H9 (cell line): ENCODE measurements around the gene KCNQ2. TPM values are rescaled to one million over a fixed set of nuclear protein-coding genes. Genes with fewer than 3 reads are reported as not detected.

Source experiments
- DNase-seq: peaks from one replicate; pipeline ENCODE4 v3.0.0-alpha.2; 2017
- H2AFZ ChIP-seq: one replicate; pipeline ENCODE4 v1.6.1; 2013; ENCODE audit warnings: mild to moderate bottlenecking, low read length, control low read depth, moderate library complexity
- H2AK5ac ChIP-seq: 2 replicates; pipeline ENCODE4 v1.6.1; 2013; ENCODE audit warnings: low read length, control low read depth, mixed read lengths; ENCODE audit not compliant: insufficient read length
- H2BK120ac ChIP-seq: one replicate; pipeline ENCODE4 v1.6.1; 2013; ENCODE audit warnings: low read depth, mild to moderate bottlenecking, low read length, control low read depth, inconsistent platforms; ENCODE audit not compliant: poor library complexity, severe bottlenecking
- H2BK12ac ChIP-seq: 2 replicates; pipeline ENCODE4 v1.6.1; 2013; ENCODE audit warnings: low read length, control low read depth, mixed read lengths, low read depth; ENCODE audit not compliant: insufficient read length
- H2BK15ac ChIP-seq: 2 replicates; pipeline ENCODE4 v1.6.1; 2013; ENCODE audit warnings: low read depth, low read length, control low read depth
- H2BK20ac ChIP-seq: one replicate; pipeline ENCODE4 v1.6.1; 2013; ENCODE audit warnings: low read depth, mild to moderate bottlenecking, low read length, control low read depth, inconsistent platforms; ENCODE audit not compliant: poor library complexity, severe bottlenecking
- H2BK5ac ChIP-seq: 2 replicates; pipeline ENCODE4 v1.6.1; 2013; ENCODE audit warnings: low read length, control low read depth, mixed read lengths; ENCODE audit not compliant: insufficient read length
- H3K14ac ChIP-seq: 2 replicates; pipeline ENCODE4 v1.6.1; 2013; ENCODE audit warnings: low read length, control low read depth; ENCODE audit not compliant: insufficient read depth
- H3K18ac ChIP-seq: 2 replicates; pipeline ENCODE4 v1.6.1; 2013; ENCODE audit warnings: low read depth, mild to moderate bottlenecking, mixed read lengths, low read length, control low read depth; ENCODE audit not compliant: insufficient read length
- H3K23ac ChIP-seq: 2 replicates; pipeline ENCODE4 v1.6.1; 2013; ENCODE audit warnings: low read length, control low read depth, mixed read lengths, low read depth; ENCODE audit not compliant: insufficient read length
- H3K23me2 ChIP-seq: 2 replicates; pipeline ENCODE4 v1.6.1; 2013; ENCODE audit warnings: low read depth, mild to moderate bottlenecking, mixed read lengths, low read length, control low read depth; ENCODE audit not compliant: insufficient read length, poor library complexity, severe bottlenecking
- H3K27ac ChIP-seq: 2 replicates; pipeline ENCODE4 v1.5.1; 2013; ENCODE audit warnings: low read length, control low read depth, mixed read lengths, low read depth; ENCODE audit not compliant: insufficient read length
- H3K27me3 ChIP-seq: 2 replicates; pipeline ENCODE4 v1.6.1; 2013; ENCODE audit warnings: low read length, control low read depth, inconsistent platforms; ENCODE audit not compliant: insufficient read depth
- H3K4ac ChIP-seq: 2 replicates; pipeline ENCODE4 v1.6.1; 2013; ENCODE audit warnings: low read depth, mild to moderate bottlenecking, control low read depth, inconsistent platforms, low read length, moderate library complexity
- H3K4me1 ChIP-seq: 2 replicates; pipeline ENCODE4 v1.6.1; 2013; ENCODE audit warnings: low read length, control low read depth, inconsistent platforms; ENCODE audit not compliant: insufficient read depth
- H3K4me2 ChIP-seq: 2 replicates; pipeline ENCODE4 v1.6.1; 2013; ENCODE audit warnings: low read length, control low read depth, mixed read lengths; ENCODE audit not compliant: insufficient read length, insufficient read depth
- H3K56ac ChIP-seq: 2 replicates; pipeline ENCODE4 v1.6.1; 2013; ENCODE audit warnings: low read depth, mild to moderate bottlenecking, mixed read lengths, low read length, control low read depth; ENCODE audit not compliant: insufficient read length
- H3K79me1 ChIP-seq: 2 replicates; pipeline ENCODE4 v1.6.1; 2013; ENCODE audit warnings: low read depth, mild to moderate bottlenecking, moderate library complexity, low read length, control low read depth, inconsistent platforms; ENCODE audit not compliant: insufficient read depth, poor library complexity, severe bottlenecking
- H3K79me2 ChIP-seq: 2 replicates; pipeline ENCODE4 v1.6.1; 2013; ENCODE audit warnings: low read length, control low read depth, inconsistent platforms; ENCODE audit not compliant: insufficient read depth
- H3K9ac ChIP-seq: 2 replicates; pipeline ENCODE4 v1.6.1; 2013; ENCODE audit warnings: low read length, control low read depth, mixed read lengths; ENCODE audit not compliant: insufficient read length; ENCODE audit errors: extremely low read depth
- H3K9me3 ChIP-seq: one replicate; pipeline ENCODE4 v1.6.1; 2013; ENCODE audit warnings: low read depth, low read length, inconsistent platforms; ENCODE audit not compliant: control insufficient read depth
- H3T11ph ChIP-seq: one replicate; pipeline ENCODE4 v1.6.1; 2013; ENCODE audit warnings: mild to moderate bottlenecking, low read length, control low read depth, inconsistent platforms
- H4K20me1 ChIP-seq: one replicate; pipeline ENCODE4 v1.6.1; 2013; ENCODE audit not compliant: control insufficient read depth, insufficient read length, insufficient read depth
- H4K5ac ChIP-seq: 2 replicates; pipeline ENCODE4 v1.6.1; 2013; ENCODE audit warnings: low read depth, mild to moderate bottlenecking, mixed read lengths, low read length, control low read depth; ENCODE audit not compliant: insufficient read length
- H4K8ac ChIP-seq: replicated peaks from 2 replicates; pipeline ENCODE4 v1.6.1; 2013; ENCODE audit warnings: low read length, control low read depth, mixed read lengths, low read depth; ENCODE audit not compliant: insufficient read length
- H4K91ac ChIP-seq: 2 replicates; pipeline ENCODE4 v1.6.1; 2013; ENCODE audit warnings: low read depth, mild to moderate bottlenecking, moderate library complexity, mixed read lengths, low read length, control low read depth; ENCODE audit not compliant: insufficient read length
- H3K27ac Mint-ChIP-seq, 3 experiments: 2 replicates in 2 of 3; 3 replicates in 1 of 3; pipeline ENCODE4 v1.8.0; 2020 to 2021; ENCODE audit warnings: mixed read lengths in 3 of 3, mild to moderate bottlenecking in 1 of 3, moderate library complexity in 1 of 3
- H3K27me3 Mint-ChIP-seq: 2 replicates; pipeline ENCODE4 v1.8.0; 2021; ENCODE audit warnings: low read depth, mild to moderate bottlenecking, moderate library complexity, mixed read lengths
- H3K36me3 Mint-ChIP-seq, 3 experiments: 2 replicates in 2 of 3; 3 replicates in 1 of 3; pipeline ENCODE4 v1.8.0; 2020 to 2021; ENCODE audit warnings: low read depth in 3 of 3, mixed read lengths in 3 of 3; ENCODE audit not compliant: insufficient read depth in 1 of 3
- H3K4me1 Mint-ChIP-seq, 2 experiments: 2 replicates each; pipeline ENCODE4 v1.8.0; 2020; ENCODE audit warnings: mixed read lengths in 2 of 2
- H3K4me3 Mint-ChIP-seq, 2 experiments: 2 replicates in 1 of 2; 3 replicates in 1 of 2; pipeline ENCODE4 v1.8.0; 2020 to 2021; ENCODE audit warnings: mild to moderate bottlenecking in 2 of 2, mixed read lengths in 2 of 2, moderate library complexity in 1 of 2
- H3K9me3 Mint-ChIP-seq, 2 experiments: 2 replicates in 1 of 2; 3 replicates in 1 of 2; pipeline ENCODE4 v1.8.0; 2020; ENCODE audit warnings: mild to moderate bottlenecking in 2 of 2, mixed read lengths in 2 of 2, moderate library complexity in 1 of 2
- CTCF ChIP-seq: fragments of 200-600 bp; sonication (generic); conservative IDR thresholded peaks from 3 replicates; pipeline ENCODE4 v1.8.0; 2021; ENCODE audit warnings: antibody characterized with exemption, mild to moderate bottlenecking
- WGBS: extraction: QIAGEN DNeasy Blood & Tissue Kit; methylation state at CpG from one replicate; pipeline ENCODE4 v1.1.7; 2013; ENCODE audit warnings: missing lambda C conversion rate, low lambda C conversion rate, mixed read lengths; ENCODE audit not compliant: insufficient read length; ENCODE audit errors: extremely low coverage; 5-methylcytosine and 5-hydroxymethylcytosine counted together
- total RNA-seq: library from RNA; stranded (reverse); gene quantifications from 2 replicates; pipeline ENCODE4 v1.2.1, GENCODE V29; 2021

KCNQ2 gene
- total RNA-seq, 1 experiment from 2014 or later, result 69.2 TPM

DNA sequence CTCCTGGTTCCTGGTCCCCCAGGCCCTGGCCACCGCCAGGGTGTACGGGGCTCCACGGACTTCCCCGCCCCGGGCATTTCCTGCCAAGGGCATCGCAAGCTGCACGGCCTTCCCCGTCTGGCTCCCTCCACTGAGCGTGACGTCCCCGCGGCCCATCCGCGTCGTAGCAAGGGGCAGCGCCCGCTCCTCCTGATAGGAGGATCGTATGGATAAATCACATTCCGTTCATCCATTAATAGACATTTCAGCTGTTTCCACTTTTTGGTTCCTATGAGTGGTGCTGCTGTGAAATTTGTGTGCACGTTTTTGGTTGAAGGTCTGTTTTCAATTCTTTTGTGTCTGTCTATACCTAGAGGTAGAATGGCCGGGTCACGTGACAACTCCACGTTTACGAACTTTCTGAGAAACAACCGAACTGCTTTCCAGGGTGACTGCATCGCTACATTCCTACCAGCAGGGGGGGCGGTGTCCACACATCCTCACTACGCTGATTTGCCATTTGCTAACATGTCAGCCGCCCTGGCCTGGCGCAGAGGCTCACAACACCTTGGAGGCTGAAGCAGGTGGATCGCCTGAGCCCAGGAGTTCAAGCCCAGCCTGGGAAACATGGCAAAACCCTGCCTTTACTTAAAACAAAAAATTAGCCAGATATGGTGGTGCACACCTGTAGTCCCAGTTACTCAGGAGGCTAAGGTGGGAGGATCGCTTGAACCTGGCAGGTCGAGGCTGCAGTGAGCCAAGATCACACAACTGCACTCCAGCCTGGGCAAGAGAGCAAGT lies 37.7 kb downstream of the KCNQ2 start:
- Histone ChIP-seq H2BK20ac (no peak overlapping the region), H3K4me1 (no peaks in the 10 kb centered on the region; the same call in 1 of the 2 replicates), H2AFZ (no peak overlapping the region), H3K23me2 (no peaks in the 10 kb centered on the region), H3K27ac (no peak overlapping the region), H2BK120ac (no peak overlapping the region), H4K91ac (peak overlapping the region; percentile 64), H3K9me3 (no peaks in the 10 kb centered on the region), H4K8ac (no peak overlapping the region), H4K20me1 (no peaks in the 10 kb centered on the region), H3K9ac (no peak overlapping the region), H2BK15ac (no peak overlapping the region), H2BK5ac (no peak overlapping the region), H3K4ac (no peak overlapping the region; the same call in 1 of the 2 replicates), H3K23ac (no peak overlapping the region), H3K79me2 (no peaks in the 10 kb centered on the region), H3K56ac (no peak overlapping the region), H2BK12ac (no peak overlapping the region), H4K5ac (no peak overlapping the region), H3K27me3 (no peaks in the 10 kb centered on the region), H3K4me2 (no peak overlapping the region), H3K18ac (peak overlapping the region; percentile 77), H3T11ph (no peak overlapping the region), H2AK5ac (peak overlapping the region; percentile 2), H3K79me1 (no peaks in the 10 kb centered on the region), H3K14ac (0 out of 2 replicates have a peak overlapping the region, but pooled peaks have one; percentile 1)
- peak overlapping the region; percentile 81 to 97 (median 95); a peak in 6 of 7 replicates for H3K27ac Mint-ChIP-seq
- WGBS, result no CpG with 5 or more reads among the region's 33 CpGs
- H3K4me1 Mint-ChIP-seq, result peaks cover 16 to 28% of the 10 kb centered on the region in 2 experiments
- DNase-seq, result peak; percentile 94
- H3K27me3 Mint-ChIP-seq, result no peaks in the 10 kb centered on the region
- TF ChIP-seq CTCF, result peak; percentile 97
- no peaks in the 10 kb centered on the region; a peak in 1 of 5 replicates for H3K9me3 Mint-ChIP-seq
- H3K36me3 Mint-ChIP-seq, result peaks cover 3 to 19% (median 17%) of the 10 kb centered on the region in 3 experiments
- peak overlapping the region in 1 of 2 experiments; percentile 24; a peak in 1 of 5 replicates for H3K4me3 Mint-ChIP-seq
